Liver (tissue), 9 donors: Measurements from ENCODE around the gene MCM9. TPM values are rescaled to one million over a fixed set of nuclear protein-coding genes. Genes with fewer than 3 reads are reported as not detected.

ENCODE experiments used
- DNase-seq: peaks from one replicate; pipeline ENCODE4 v3.0.0-alpha.2; 2017; ENCODE audit warnings: low spot score
- H3K27ac ChIP-seq, 2 donors: one replicate each; pipeline ENCODE4 v1.7.0; 2013; ENCODE audit warnings: inconsistent platforms in 2 of 2, low read length in 2 of 2, control low read depth in 1 of 2, low read depth in 1 of 2, mild to moderate bottlenecking in 1 of 2
- H3K27me3 ChIP-seq, 4 donors: one replicate each; pipeline versions ENCODE4 v1.6.1 to v1.7.0; 2013; ENCODE audit warnings: low read length in 3 of 4, inconsistent platforms in 1 of 4, mild to moderate bottlenecking in 1 of 4, moderate library complexity in 1 of 4; ENCODE audit not compliant: control insufficient read depth in 4 of 4, insufficient read depth in 4 of 4
- H3K36me3 ChIP-seq, 4 donors: one replicate each; pipeline versions ENCODE4 v1.6.1 to v1.7.0; 2013; ENCODE audit warnings: low read length in 3 of 4, mild to moderate bottlenecking in 3 of 4, low read depth in 1 of 4, moderate library complexity in 1 of 4; ENCODE audit not compliant: control insufficient read depth in 4 of 4, insufficient read depth in 3 of 4
- H3K4me1 ChIP-seq, 4 donors: one replicate each; pipeline versions ENCODE4 v1.6.1 to v1.7.0; 2013; ENCODE audit warnings: low read length in 3 of 4, mild to moderate bottlenecking in 3 of 4, moderate library complexity in 1 of 4; ENCODE audit not compliant: control insufficient read depth in 4 of 4, insufficient read depth in 4 of 4
- H3K4me3 ChIP-seq, 3 donors: one replicate each; pipeline versions ENCODE4 v1.6.1 to v1.7.0; 2013; ENCODE audit warnings: low read length in 3 of 3, control low read depth in 1 of 3, low read depth in 1 of 3, mild to moderate bottlenecking in 1 of 3
- H3K9ac ChIP-seq, 2 donors: one replicate each; pipeline ENCODE4 v1.7.0; 2013; ENCODE audit warnings: low read length in 2 of 2, mild to moderate bottlenecking in 2 of 2, moderate library complexity in 2 of 2, control low read depth in 1 of 2, low read depth in 1 of 2
- H3K9me3 ChIP-seq, 4 donors: one replicate each; pipeline versions ENCODE4 v1.6.1 to v1.7.0; 2013; ENCODE audit warnings: low read length in 3 of 4; ENCODE audit not compliant: control insufficient read depth in 4 of 4
- ATF3 ChIP-seq: IDR thresholded peaks from 2 replicates; pipeline ENCODE4 v1.6.1; 2016; ENCODE audit warnings: antibody characterized with exemption
- CTCF ChIP-seq: fragments of 150-350 bp; IDR thresholded peaks from 2 replicates; pipeline ENCODE4 v1.5.1; 2017; ENCODE audit warnings: improper control_type of control experiment, low read depth, low read length; ENCODE audit not compliant: missing input control
- EGR1 ChIP-seq, 2 donors: IDR thresholded peaks; 2 replicates each; pipeline ENCODE4 v1.6.1; 2016 to 2018; ENCODE audit warnings: antibody characterized with exemption in 2 of 2, low read depth in 2 of 2
- FOXA1 ChIP-seq: IDR thresholded peaks from 2 replicates; pipeline ENCODE4 v1.6.1; 2016; ENCODE audit warnings: antibody characterized with exemption
- FOXA2 ChIP-seq: IDR thresholded peaks from 2 replicates; pipeline ENCODE4 v1.6.1; 2016; ENCODE audit warnings: antibody characterized with exemption
- GABPA ChIP-seq, 2 donors: IDR thresholded peaks in 1 of 2; conservative IDR thresholded peaks in 1 of 2; 2 replicates each; pipeline ENCODE4 v1.6.1; 2016; ENCODE audit warnings: antibody characterized with exemption in 2 of 2, mild to moderate bottlenecking in 1 of 2, moderate library complexity in 1 of 2
- HNF4A ChIP-seq, 2 donors: conservative IDR thresholded peaks; 2 replicates each; pipeline ENCODE4 v1.6.1; 2016; ENCODE audit warnings: antibody characterized with exemption in 2 of 2, mild to moderate bottlenecking in 2 of 2
- HNF4G ChIP-seq: IDR thresholded peaks from 2 replicates; pipeline ENCODE4 v1.6.1; 2016; ENCODE audit warnings: antibody characterized with exemption
- JUND ChIP-seq, 2 donors: IDR thresholded peaks; 2 replicates each; pipeline ENCODE4 v1.6.1; 2016; ENCODE audit warnings: antibody characterized with exemption in 2 of 2
- MAX ChIP-seq: IDR thresholded peaks from 2 replicates; pipeline ENCODE4 v1.6.1; 2016; ENCODE audit warnings: antibody characterized with exemption
- NR2F2 ChIP-seq: IDR thresholded peaks from 2 replicates; pipeline ENCODE4 v1.6.1; 2016; ENCODE audit warnings: antibody characterized with exemption
- RAD21 ChIP-seq, 2 donors: IDR thresholded peaks; 2 replicates each; pipeline ENCODE4 v1.6.1; 2016; ENCODE audit warnings: antibody characterized with exemption in 2 of 2, mild to moderate bottlenecking in 2 of 2
- REST ChIP-seq: IDR thresholded peaks from 2 replicates; pipeline ENCODE4 v1.6.1; 2016; ENCODE audit warnings: antibody characterized with exemption, mild to moderate bottlenecking
- RXRA ChIP-seq, 2 donors: IDR thresholded peaks; 2 replicates each; pipeline ENCODE4 v1.6.1; 2017 to 2018; ENCODE audit warnings: antibody characterized with exemption in 2 of 2, mild to moderate bottlenecking in 1 of 2
- SP1 ChIP-seq: IDR thresholded peaks from 2 replicates; pipeline ENCODE4 v1.6.1; 2018; ENCODE audit warnings: antibody characterized with exemption, mild to moderate bottlenecking
- TAF1 ChIP-seq: conservative IDR thresholded peaks from 2 replicates; pipeline ENCODE4 v1.6.1; 2016; ENCODE audit warnings: antibody characterized with exemption, mild to moderate bottlenecking
- YY1 ChIP-seq: IDR thresholded peaks from 2 replicates; pipeline ENCODE4 v1.6.1; 2016; ENCODE audit warnings: antibody characterized with exemption, mild to moderate bottlenecking
- ZBTB33 ChIP-seq: IDR thresholded peaks from 2 replicates; pipeline ENCODE4 v1.6.1; 2016; ENCODE audit warnings: antibody characterized with exemption
- WGBS: extraction: QIAGEN DNeasy Blood & Tissue Kit; methylation state at CpG from one replicate; pipeline ENCODE4 v1.1.7; 2013; 5-methylcytosine and 5-hydroxymethylcytosine counted together
- polyA plus RNA-seq, 2 donors: library from polyadenylated mRNA; stranded (reverse) in 1 of 2; unstranded in 1 of 2; fragments of 200-250 nt in 1 of 2; fragments of >200 nt in 1 of 2; fragmentation: Nextera tagmentation in 1 of 2; extraction: Ambion mirVana in 1 of 2; gene quantifications; one replicate each; pipeline versions ENCODE4 v1.2.1 to v1.2.3, GENCODE V29; 2013 to 2015
- total RNA-seq, 2 donors: library from RNA; depleted of rRNA; stranded (reverse); fragments of >200 nt; gene quantifications; one replicate each; pipeline ENCODE4 v1.2.3, GENCODE V29; 2014
- donor health status: healthy.
- donor health status: healthy.
- donor health status: healthy.
- donor health status: healthy.
- donor health status: healthy.

MCM9 gene
- total and polyA plus RNA-seq, 4 donors: 3.6 to 17.4 (median 8.7) TPM

- no peaks in the 10 kb centered on the region for H3K36me3 ChIP-seq
- WGBS: 96% methylated on average over 4 of the region's 4 CpGs
- H3K9me3 ChIP-seq: no peaks in the 10 kb centered on the region
- no peak overlapping the region for H3K27ac ChIP-seq
- DNase-seq: no peak
- no peak overlapping the region for H3K9ac ChIP-seq
- H3K4me1 ChIP-seq: peaks cover 0 to 10% (median 2%) of the 10 kb centered on the region in 4 donors
- no peak overlapping the region for H3K4me3 ChIP-seq
- H3K27me3 ChIP-seq: no peaks in the 10 kb centered on the region
- TF ChIP-seq FOXA2 (no peak), HNF4A (conservative IDR thresholded peaks at IDR 0.05) (no peak), JUND (IDR thresholded peaks at IDR 0.05) (no peak), FOXA1 (no peak)
Observed at GRCh38 chr6:118889163-118889562, 45.8 kb downstream of the MCM9 start.

GRCh38 chr6:118886641-118887040 lies 48.3 kb downstream of the MCM9 start:
- TF ChIP-seq REST: no peak
- no peak for TF ChIP-seq FOXA1
- Histone ChIP-seq H3K4me1 (peaks cover 0 to 2% (median under 1%) of the 10 kb centered on the region in 4 donors), H3K27ac (no peak overlapping the region), H3K27me3 (no peaks in the 10 kb centered on the region), H3K4me3 (no peak overlapping the region), H3K9me3 (no peaks in the 10 kb centered on the region), H3K9ac (no peak overlapping the region), H3K36me3 (peaks cover 0 to 2% (median 0%) of the 10 kb centered on the region in 4 donors)
- no peak for DNase-seq
- 95% methylated on average over 6 of the region's 6 CpGs for WGBS

GRCh38 chr6:118882314-118882905 lies 52.5 kb downstream of the MCM9 start:
- no peak overlapping the region for H3K27ac ChIP-seq
- TF ChIP-seq HNF4G (no peak), HNF4A (conservative IDR thresholded peaks at IDR 0.05) (no peak), RAD21 (IDR thresholded peaks at IDR 0.05) (no peak), NR2F2 (no peak), RXRA (IDR thresholded peaks at IDR 0.05) (no peak), GABPA (IDR thresholded peaks at IDR 0.05 in 1 of 2, conservative IDR thresholded peaks at IDR 0.05 in 1 of 2) (no peak), JUND (IDR thresholded peaks at IDR 0.05) (no peak), SP1 (no peak), ZBTB33 (no peak), EGR1 (IDR thresholded peaks at IDR 0.05; ENCODE audit: low read depth in 2 of 2) (no peak), FOXA1 (no peak), CTCF (no peak), TAF1 (no peak), MAX (no peak), YY1 (no peak), ATF3 (no peak)

More at GRCh38 chr6:118882314-118882905, 52.5 kb downstream of the MCM9 start:
- Histone ChIP-seq H3K27me3 (no peaks in the 10 kb centered on the region), H3K9me3 (no peaks in the 10 kb centered on the region), H3K9ac (no peak overlapping the region), H3K36me3 (peaks cover 0 to 2% (median 0%) of the 10 kb centered on the region in 4 donors), H3K4me3 (no peak overlapping the region), H3K4me1 (peaks cover 0 to 2% (median 0%) of the 10 kb centered on the region in 4 donors)
- WGBS: 96% methylated on average over 4 of the region's 4 CpGs
- DNase-seq: no peak
